ENCODE results near the gene COX8C.
A peak's percentile ranks its signal among the peaks of the same experiment; 100 is the strongest.
"Not testable (repeated sequence)": the region's sequence is repeated elsewhere in the genome, so short reads cannot be mapped to it uniquely, and the experiment has no call there.

The COX8C gene

GRCh38 chr14:93322929-93323599 lies 23.9 kb upstream of the COX8C start:
- DNase-seq: no peak

DNA sequence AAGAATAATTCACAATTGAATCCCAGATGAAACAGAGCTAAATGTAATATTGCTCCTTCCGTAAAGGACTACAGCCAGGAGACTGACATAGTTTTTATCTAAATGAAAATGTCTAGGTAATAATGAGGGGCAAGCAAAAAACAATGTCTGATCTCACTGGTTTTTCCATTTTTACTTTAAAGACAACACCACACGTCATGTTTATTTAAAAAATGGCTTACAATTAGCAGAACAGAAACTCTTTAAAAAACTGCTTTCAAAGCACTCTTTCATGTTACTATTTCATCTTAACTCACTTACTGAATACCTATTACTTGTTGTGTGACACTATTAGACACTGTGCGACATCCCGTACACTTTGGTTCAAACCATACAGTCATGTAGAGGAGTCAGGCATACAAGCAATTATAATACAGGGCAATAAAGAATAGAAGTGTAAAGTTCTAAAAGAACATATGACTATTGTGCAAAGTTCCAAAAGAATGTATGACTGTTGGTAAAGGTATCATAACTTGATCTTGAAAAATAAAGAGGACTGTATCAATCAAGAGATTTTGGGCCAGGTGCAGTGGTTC lies 23.3 kb upstream of the COX8C start:
- DNase-seq: no peak

GRCh38 chr14:93326196-93326595 lies 20.8 kb upstream of the COX8C start:
- no peak for DNase-seq

- DNase-seq: no peak
Observed at GRCh38 chr14:93328546-93328945, 18.4 kb upstream of the COX8C start.

DNA sequence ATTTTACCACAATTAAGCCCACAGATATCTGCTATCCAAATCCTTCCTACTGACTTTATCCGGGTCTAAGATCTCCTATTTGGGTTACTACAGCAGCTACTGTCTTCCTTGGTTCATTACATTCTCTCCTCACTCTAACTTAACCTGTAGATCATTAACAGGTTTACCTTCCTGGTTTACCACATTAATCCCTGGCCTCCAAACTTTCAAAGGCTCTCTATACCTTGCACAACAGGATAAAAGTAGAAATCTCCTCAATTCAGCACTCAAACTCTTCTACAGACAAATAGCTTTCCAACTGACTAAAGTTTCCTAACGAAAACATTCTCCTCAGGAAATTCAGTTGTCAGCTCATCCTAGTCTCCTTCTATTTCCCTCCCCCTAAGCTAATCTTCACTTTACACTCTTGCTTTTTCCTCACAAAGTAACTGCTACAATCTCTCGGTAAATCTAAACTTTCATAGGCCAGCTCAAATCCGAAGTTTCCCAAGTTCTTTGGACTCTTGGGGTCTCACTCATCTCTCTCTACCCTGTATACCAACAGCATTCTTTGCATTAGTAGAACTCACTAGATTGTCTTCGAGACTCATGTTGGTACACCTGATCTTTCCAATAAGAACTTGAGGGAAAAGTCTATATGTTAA lies 16.9 kb upstream of the COX8C start:
- no peak for DNase-seq

GRCh38 chr14:93330609-93331000 lies 16.4 kb upstream of the COX8C start:
- DNase-seq: no peak

GRCh38 chr14:93331002-93331727 lies 15.8 kb upstream of the COX8C start:
- DNase-seq: no peak

- DNase-seq: peak in 1 of 6 experiments; percentile 7
Observed at GRCh38 chr14:93331728-93332396, 15.1 kb upstream of the COX8C start.

DNA sequence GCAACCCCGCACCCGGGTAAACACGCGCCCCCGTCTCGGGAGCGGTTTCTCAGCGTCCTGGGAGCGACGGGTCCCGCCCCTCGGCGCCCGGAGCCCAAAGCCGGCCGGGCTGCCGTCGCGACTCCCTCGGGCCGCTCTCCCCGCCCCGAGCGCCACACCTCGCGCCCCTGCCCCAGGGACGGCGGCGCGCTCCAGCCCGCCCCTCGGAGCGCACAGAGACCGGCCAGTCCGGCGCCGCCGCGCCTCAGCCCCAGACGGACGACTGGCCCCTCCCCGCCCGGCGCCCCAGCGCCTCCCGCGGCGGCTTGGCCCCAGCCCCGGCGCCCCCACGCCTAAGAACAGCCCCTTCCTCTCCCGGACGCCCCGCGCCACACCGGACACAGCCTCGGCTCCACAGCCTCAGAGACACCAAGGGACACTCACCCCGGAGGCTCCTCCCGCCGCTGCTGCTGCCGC lies 14.6 kb upstream of the COX8C start:
- peak in 1 of 6 experiments; percentile 57 for DNase-seq

GRCh38 chr14:93332853-93333630 lies 13.9 kb upstream of the COX8C start, which contains the start of gene BTBD7:
TSS of gene BTBD7 (minus strand) at chr14:93333036. CDS start at chr14:93296051, 36,985 bp downstream.
- peak; percentile 89 to 94 (median 90) for DNase-seq

GRCh38 chr14:93333631-93334103 lies 13.3 kb upstream of the COX8C start:
- DNase-seq: peak in 1 of 6 experiments; percentile 26

DNA sequence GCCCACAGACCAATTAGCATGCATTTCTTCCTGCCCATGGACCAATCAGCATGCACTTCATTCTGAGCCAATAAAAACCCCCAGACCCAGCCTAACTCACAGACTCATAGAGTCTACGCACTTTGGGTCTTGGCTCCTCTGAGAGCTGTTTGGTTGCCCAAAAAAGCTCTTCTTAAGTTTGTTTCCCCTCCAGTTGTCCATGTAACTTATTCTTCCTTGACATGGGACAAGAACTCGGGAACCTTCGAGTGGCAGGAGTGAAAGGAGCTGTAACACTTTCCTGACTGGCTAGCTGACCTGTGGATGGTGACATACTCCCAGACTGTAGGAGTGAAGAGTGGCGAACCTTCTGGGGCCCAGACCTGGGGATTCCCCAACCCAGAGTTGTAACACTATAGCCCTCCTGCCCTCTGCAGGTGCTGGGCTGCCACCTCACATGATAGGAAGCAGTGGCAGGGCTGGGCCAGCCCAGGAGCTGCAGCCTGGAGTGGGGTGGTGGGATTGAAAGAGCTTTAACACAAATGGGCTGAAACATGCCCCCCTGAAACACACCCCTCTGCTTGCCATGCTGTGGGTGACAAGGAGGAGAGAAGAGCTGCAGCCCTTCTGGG lies 9.7 kb upstream of the COX8C start:
- no peak for DNase-seq

DNA sequence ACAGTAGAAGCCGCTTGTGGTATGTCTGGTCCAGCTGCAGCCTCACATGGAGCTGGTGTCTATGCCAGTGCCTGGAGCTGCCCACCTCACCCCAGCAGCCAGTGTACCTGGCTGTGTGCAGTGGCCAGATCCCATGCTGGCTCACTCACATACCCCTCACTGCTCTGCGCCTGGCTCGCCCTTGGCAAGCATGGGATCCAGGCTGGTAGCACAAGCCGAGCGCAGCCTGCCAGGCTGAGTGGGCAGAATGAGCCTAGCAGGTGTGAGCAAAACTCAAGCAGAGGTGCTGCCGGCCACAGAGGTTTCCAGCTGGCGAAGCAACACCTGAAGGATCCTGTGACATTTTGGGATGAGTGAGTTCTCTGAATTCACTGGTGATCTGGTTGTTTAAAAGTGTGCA lies 9.1 kb upstream of the COX8C start:
- no peak for DNase-seq

- no peak for DNase-seq
Observed at GRCh38 chr14:93343266-93343665, 3.7 kb upstream of the COX8C start.

- DNase-seq: no peak
Observed at GRCh38 chr14:93343797-93344196, 3.2 kb upstream of the COX8C start.

DNA sequence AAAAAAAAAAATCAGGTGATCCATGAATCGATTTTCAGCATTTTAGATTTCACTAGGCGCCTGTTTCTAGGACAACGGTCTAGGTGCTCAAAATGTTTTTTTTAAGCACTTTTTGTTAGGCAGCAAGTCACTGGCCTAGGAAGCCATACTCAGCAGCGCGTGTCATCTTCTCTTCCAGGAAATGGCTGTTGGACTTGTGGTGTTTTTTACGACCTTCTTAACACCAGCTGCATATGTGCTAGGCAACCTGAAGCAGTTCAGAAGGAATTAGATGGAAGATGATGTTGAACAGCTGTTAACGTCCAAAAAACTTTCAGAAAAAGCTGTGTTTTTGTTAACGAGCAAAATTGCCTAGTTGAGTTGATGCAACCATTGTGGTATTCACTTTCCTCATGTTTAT lies 868 bp downstream of the COX8C start:
- DNase-seq: no peak

- DNase-seq: no peak
Observed at GRCh38 chr14:93348292-93348691, 1.3 kb downstream of the COX8C start.

DNA sequence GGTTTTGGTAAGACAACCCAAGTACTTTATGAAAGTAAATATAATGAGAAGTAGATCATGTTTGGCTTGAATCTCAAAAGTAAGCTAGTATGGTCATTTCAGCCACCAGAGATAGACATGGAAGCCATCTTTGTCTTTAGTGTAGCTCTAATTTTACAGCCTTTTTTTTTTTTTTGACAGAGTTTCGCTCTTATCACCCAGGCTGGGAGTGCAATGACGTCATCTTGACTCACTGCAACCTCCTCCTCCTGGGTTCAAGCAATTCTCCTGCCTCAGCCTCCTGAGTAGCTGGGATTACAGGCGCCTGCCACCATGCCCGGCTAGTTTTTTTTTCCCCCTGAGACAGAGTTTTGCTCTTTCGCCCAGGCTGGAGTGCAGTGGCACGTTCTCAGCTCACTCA lies 7.9 kb downstream of the COX8C start:
- DNase-seq: not testable (repeated sequence)

- no peak for DNase-seq
Observed at GRCh38 chr14:93368996-93369712, 22.2 kb downstream of the COX8C start.

GRCh38 chr14:93369713-93370266 lies 22.8 kb downstream of the COX8C start:
- DNase-seq: no peak

Measured in stimulated activated naive CD4-positive, alpha-beta T cell (primary cell).